ENCODE measurements around the gene HNRNPH1.

Gene HNRNPH1

GRCh38 chr5:179599973-179600372 is 23.5 kb downstream of the HNRNPH1 start:
- DNase-seq (ENCODE audit: insufficient read length, low spot score) (no peak), FAIRE-seq (no peak)
- no peak for TF ChIP-seq CTCF (IDR thresholded peaks at IDR 0.05; ENCODE audit: insufficient read depth, missing control alignments)

GRCh38 chr5:179599566-179599965 is 23.9 kb downstream of the HNRNPH1 start:
- no peak for TF ChIP-seq CTCF (IDR thresholded peaks at IDR 0.05; ENCODE audit: insufficient read depth, missing control alignments)
- no peak for FAIRE-seq
- no peak for DNase-seq (ENCODE audit: insufficient read length, low spot score)

GRCh38 chr5:179599100-179599499 is 24.4 kb downstream of the HNRNPH1 start:
- DNase-seq (ENCODE audit: insufficient read length, low spot score): no peak
- no peak for TF ChIP-seq CTCF (IDR thresholded peaks at IDR 0.05; ENCODE audit: insufficient read depth, missing control alignments)
- FAIRE-seq: no peak

GRCh38 chr5:179596421-179596820 is 27.1 kb downstream of the HNRNPH1 start:
- TF ChIP-seq CTCF (IDR thresholded peaks at IDR 0.05; ENCODE audit: insufficient read depth, missing control alignments): no peak
- FAIRE-seq (no peak), DNase-seq (ENCODE audit: insufficient read length, low spot score) (no peak)

- no peak for TF ChIP-seq CTCF (IDR thresholded peaks at IDR 0.05; ENCODE audit: insufficient read depth, missing control alignments)
- FAIRE-seq (no peak), DNase-seq (ENCODE audit: insufficient read length, low spot score) (no peak)
Measured at GRCh38 chr5:179595916-179596315, 27.6 kb downstream of the HNRNPH1 start.

- no peak for FAIRE-seq
Measured at GRCh38 chr5:179588166-179588565, 35.3 kb downstream of the HNRNPH1 start.

GRCh38 chr5:179585941-179586401 is 37.5 kb downstream of the HNRNPH1 start:
- no peak for DNase-seq (ENCODE audit: insufficient read length, low spot score)
- no peak for FAIRE-seq
- TF ChIP-seq CTCF (IDR thresholded peaks at IDR 0.05; ENCODE audit: insufficient read depth, missing control alignments): no peak

More at GRCh38 chr5:179588166-179588565, 35.3 kb downstream of the HNRNPH1 start:
- TF ChIP-seq CTCF (IDR thresholded peaks at IDR 0.05; ENCODE audit: insufficient read depth, missing control alignments): no peak
- no peak for DNase-seq (ENCODE audit: insufficient read length, low spot score)
